HL-60 (cell line): ENCODE results near the gene EXOC3L2.

Experiments used
- DNase-seq, 2 experiments: peaks; one replicate each; pipeline ENCODE4 v3.0.0-alpha.2; 2010 to 2020; ENCODE audit warnings: low read depth in 1 of 2, low spot score in 1 of 2
- H3K27ac ChIP-seq: fragments of 250-450 bp; sonication (Bioruptor Pico); replicated peaks from 2 replicates; pipeline ENCODE4 v1.5.1; 2020; ENCODE audit warnings: mild to moderate bottlenecking, moderate library complexity
- H3K27me3 ChIP-seq: fragments of 250-450 bp; sonication (Bioruptor Pico); 2 replicates; pipeline ENCODE4 v1.5.1; 2021; ENCODE audit warnings: mild to moderate bottlenecking, moderate library complexity; ENCODE audit not compliant: insufficient read depth, poor library complexity, severe bottlenecking
- H3K4me3 ChIP-seq: replicated peaks from 2 replicates; pipeline ENCODE4 v1.5.1; 2011; ENCODE audit warnings: mild to moderate bottlenecking, control low read depth, low read length; ENCODE audit not compliant: insufficient read depth
- CTCF ChIP-seq: IDR thresholded peaks from one replicate; pipeline ENCODE4 v1.5.1; 2011; ENCODE audit warnings: low read length, control low read depth, inconsistent platforms; ENCODE audit not compliant: insufficient read depth
- GABPA ChIP-seq: IDR thresholded peaks from 2 replicates; pipeline ENCODE4 v1.6.1; 2012; ENCODE audit warnings: low read depth
- POLR2AphosphoS5 ChIP-seq: IDR thresholded peaks from 2 replicates; pipeline ENCODE4 v1.6.1; 2012; ENCODE audit warnings: low read depth
- REST ChIP-seq: IDR thresholded peaks from 2 replicates; pipeline ENCODE4 v1.6.1; 2012; ENCODE audit warnings: low read depth; ENCODE audit not compliant: insufficient replicate concordance
- SPI1 ChIP-seq: IDR thresholded peaks from 2 replicates; pipeline ENCODE4 v1.6.1; 2012; ENCODE audit warnings: low read depth, mild to moderate bottlenecking, borderline replicate concordance

The EXOC3L2 gene

GRCh38 chr19:45164577-45165335 is 80.5 kb downstream of the EXOC3L2 start:
- no peak overlapping the region for H3K4me3 ChIP-seq
- peaks cover 9% of the 10 kb centered on the region for H3K27me3 ChIP-seq
- TF ChIP-seq POLR2AphosphoS5 (no peak), GABPA (no peak), REST (no peak), SPI1 (no peak), CTCF (no peak)
- H3K27ac ChIP-seq, result no peak overlapping the region
- peak; percentile 74 to 86 for DNase-seq

DNA sequence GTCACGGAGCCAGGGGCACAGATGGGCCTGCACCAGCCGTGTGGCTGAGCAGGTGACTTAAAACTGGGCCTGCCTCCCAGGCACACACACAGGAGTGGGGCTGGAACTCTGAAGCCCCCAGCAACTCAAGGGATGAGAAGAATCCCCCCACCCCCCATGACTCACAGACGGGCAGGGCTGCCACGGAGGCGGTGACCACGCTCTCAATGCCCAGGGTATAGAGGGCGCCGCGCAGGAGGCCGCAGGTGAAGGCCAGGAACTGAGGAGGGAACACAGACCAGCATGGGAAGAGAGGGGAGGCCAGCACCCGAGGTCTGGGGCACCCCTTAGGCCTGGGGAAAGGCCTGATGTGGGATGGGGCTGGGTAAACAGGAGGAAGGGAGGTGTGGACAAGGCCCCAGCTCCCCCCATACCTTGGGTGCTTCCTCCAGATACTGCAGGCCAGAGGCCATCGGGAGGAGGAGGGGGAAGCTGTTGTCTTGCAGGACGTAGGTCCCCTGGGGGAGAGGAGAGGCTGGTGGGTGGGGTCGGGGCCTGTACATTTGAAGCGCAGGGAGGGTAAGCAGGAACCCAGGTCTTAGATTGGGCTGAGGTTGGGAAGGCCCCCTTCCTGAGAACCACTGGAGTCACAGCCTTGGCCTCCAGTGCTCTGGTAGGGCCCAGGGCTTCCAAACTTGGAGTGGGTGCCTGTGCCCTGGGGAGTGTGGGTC is 81.3 kb downstream of the EXOC3L2 start:
- Histone ChIP-seq H3K4me3 (no peak overlapping the region), H3K27ac (no peak overlapping the region), H3K27me3 (peaks cover 9% of the 10 kb centered on the region)
- TF ChIP-seq POLR2AphosphoS5 (no peak), GABPA (no peak), SPI1 (no peak), CTCF (no peak), REST (no peak)
- no peak for DNase-seq

DNA sequence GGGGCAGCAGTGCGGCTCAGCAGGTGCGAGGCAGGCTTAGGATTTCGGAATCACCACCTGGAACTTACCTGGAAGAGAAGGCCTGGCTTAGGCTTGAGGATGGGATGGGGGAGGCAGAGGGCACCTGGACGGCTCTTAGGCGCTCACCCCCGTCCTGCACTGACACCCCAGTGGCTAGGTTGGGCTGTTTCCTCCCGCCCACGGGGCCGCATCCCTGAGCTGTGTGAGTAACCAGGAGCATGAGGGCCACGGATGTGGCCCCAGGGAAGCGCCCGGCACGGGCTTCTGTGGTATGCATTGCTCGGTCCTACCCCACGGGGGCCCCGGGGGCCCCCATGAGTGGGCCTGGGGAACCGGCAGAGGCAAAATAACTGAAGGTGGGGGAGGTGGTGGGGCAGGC is 82.1 kb downstream of the EXOC3L2 start:
- Histone ChIP-seq H3K27me3 (peaks cover 14% of the 10 kb centered on the region), H3K4me3 (no peak overlapping the region), H3K27ac (no peak overlapping the region)
- no peak for TF ChIP-seq SPI1
- no peak for TF ChIP-seq REST
- TF ChIP-seq GABPA, result no peak
- TF ChIP-seq CTCF, result no peak
- no peak for TF ChIP-seq POLR2AphosphoS5
- DNase-seq, result no peak
